PC-3 (cell line): Measurements from ENCODE around the gene LIMA1. TPM values are rescaled to one million over a fixed set of nuclear protein-coding genes. Genes with fewer than 3 reads are reported as not detected.
"Not testable (repeated sequence)": the region's sequence is repeated elsewhere in the genome, so short reads cannot be mapped to it uniquely, and the experiment has no call there.

Experiments
- ATAC-seq: fragments of 200-7000 bp; cut with Tn5 transposase; 2 replicates; pipeline ENCODE4 v1.9.1; 2020; ENCODE audit warnings: mild to moderate bottlenecking, moderate library complexity
- BruUV-seq: library from RNA; stranded (reverse); fragments of 400-500 nt; replicated peaks from 2 replicates; lab custom pipeline; 2021; lab: Mats Ljungman, UMichigan
- CTCF ChIA-PET: fragments of 300-600 bp; sonication (Branson Sonifier 250); formaldehyde crosslinking; loops from one replicate; lab custom pipeline; 2022; ENCODE audit warnings: antibody characterized with exemption; lab: Charles Lee
- POLR2A ChIA-PET: fragments of 300-600 bp; sonication (Branson Sonifier 250); formaldehyde crosslinking; loops from one replicate; lab custom pipeline; 2022; ENCODE audit warnings: antibody characterized with exemption; ENCODE audit not compliant: unreplicated experiment; lab: Charles Lee
- DNase-seq: peaks from one replicate; pipeline ENCODE4 v3.0.0-alpha.2; 2015
- H2AFZ ChIP-seq: fragments of 300-600 bp; sonication (generic); 2 replicates; pipeline ENCODE4 v1.6.0; 2016; ENCODE audit warnings: antibody characterized with exemption, low read length
- H3F3A ChIP-seq: fragments of 300-600 bp; sonication (generic); one replicate; pipeline ENCODE4 v1.6.0; 2017; ENCODE audit warnings: antibody characterized with exemption, low read length, control low read depth, mild to moderate bottlenecking; ENCODE audit not compliant: unreplicated experiment
- H3K27ac ChIP-seq: fragments of 300-600 bp; sonication (generic); 2 replicates; pipeline ENCODE4 v1.5.1; 2016; ENCODE audit warnings: mild to moderate bottlenecking, low read length
- H3K27me3 ChIP-seq: fragments of 300-600 bp; sonication (generic); 2 replicates; pipeline ENCODE4 v1.6.1; 2016; ENCODE audit warnings: low read length, mixed read lengths
- H3K36me3 ChIP-seq: fragments of 300-600 bp; sonication (generic); 2 replicates; pipeline ENCODE4 v1.6.1; 2016; ENCODE audit warnings: low read depth, mixed run types, low read length, mixed read lengths
- H3K4me1 ChIP-seq: fragments of 300-600 bp; sonication (generic); 2 replicates; pipeline ENCODE4 v1.5.1; 2016; ENCODE audit warnings: low read length; ENCODE audit not compliant: insufficient read depth
- H3K4me2 ChIP-seq: fragments of 300-600 bp; sonication (generic); 2 replicates; pipeline ENCODE4 v1.6.0; 2016; ENCODE audit warnings: low read length
- H3K4me3 ChIP-seq: fragments of 300-600 bp; sonication (generic); 2 replicates; pipeline ENCODE4 v1.5.1; 2016; ENCODE audit warnings: mild to moderate bottlenecking, low read length, mixed read lengths
- H3K79me2 ChIP-seq: fragments of 300-600 bp; sonication (generic); 2 replicates; pipeline ENCODE4 v1.6.1; 2017; ENCODE audit warnings: low read length, mixed read lengths
- H3K9ac ChIP-seq: fragments of 300-600 bp; sonication (generic); 2 replicates; pipeline ENCODE4 v1.6.0; 2016; ENCODE audit warnings: mild to moderate bottlenecking, low read length
- H3K9me2 ChIP-seq: fragments of 300-600 bp; sonication (generic); replicated peaks from 2 replicates; pipeline ENCODE4 v1.6.1; 2016; ENCODE audit warnings: mixed run types, low read length, mixed read lengths
- H3K9me3 ChIP-seq: fragments of 300-600 bp; sonication (generic); 2 replicates; pipeline ENCODE4 v1.6.1; 2016; ENCODE audit warnings: low read length, mixed read lengths
- H4K20me1 ChIP-seq: fragments of 300-600 bp; sonication (generic); 2 replicates; pipeline ENCODE4 v1.6.1; 2016; ENCODE audit warnings: low read length, mixed read lengths
- CTCF ChIP-seq: fragments of 300-600 bp; sonication (generic); conservative IDR thresholded peaks from 2 replicates; pipeline ENCODE4 v1.5.1; 2017; ENCODE audit warnings: antibody characterized with exemption, low read depth, mild to moderate bottlenecking, low read length
- EZH2 ChIP-seq: fragments of 300-600 bp; sonication (generic); IDR thresholded peaks from one replicate; pipeline ENCODE4 v1.6.1; 2017; ENCODE audit warnings: antibody characterized with exemption, mild to moderate bottlenecking, low read length; ENCODE audit not compliant: unreplicated experiment
- EZH2phosphoT487 ChIP-seq: fragments of 300-600 bp; sonication (generic); IDR thresholded peaks from 2 replicates; pipeline ENCODE4 v1.6.1; 2018; ENCODE audit warnings: mild to moderate bottlenecking, antibody characterized with exemption, low read length, borderline replicate concordance
- intact Hi-C: fragments of 100-400 bp; cut with micrococcal nuclease; formaldehyde crosslinking; loops from 2 replicates; pipeline ENCODE4 v1.9.0; 2023
- total RNA-seq: library from RNA; depleted of rRNA; stranded (reverse); fragments of >200 nt; gene quantifications from 2 replicates; pipeline ENCODE4 v1.2.3, GENCODE V29; 2014

Gene LIMA1
- total RNA-seq, 1 experiment from 2014 or later = 45.1 TPM

- TF ChIP-seq CTCF (no peak; the same call in 1 of the 2 replicates), EZH2phosphoT487 (no peak), EZH2 (no peak)
- H3K36me3 ChIP-seq = no peaks in the 10 kb centered on the region
- CTCF ChIA-PET = no interaction called here
- H3K4me2 ChIP-seq = peak overlapping the region; percentile 78
- peak overlapping the region; percentile 65 for H3K27ac ChIP-seq
- POLR2A ChIA-PET = no interaction called here
- intact Hi-C loops = loop anchor here (2.0 to 5.0 kb wide), 3 partner anchors 76 to 350 kb away; no protein-coding TSS in a partner anchor
- ATAC-seq (peak; percentile 76), DNase-seq (peak; percentile 88)
- H3K9ac ChIP-seq = peak overlapping the region; percentile 7; the same call in 1 of the 2 replicates
- H3K4me1 ChIP-seq = peaks cover 29% of the 10 kb centered on the region
- H3K4me3 ChIP-seq = peak overlapping the region; percentile 48
- H3K9me2 ChIP-seq = no peaks in the 10 kb centered on the region
- peak overlapping the region; percentile 51; the same call in 1 of the 2 replicates for H2AFZ ChIP-seq
- H4K20me1 ChIP-seq = no peaks in the 10 kb centered on the region
- BruUV-seq = no TSS peak
- H3F3A ChIP-seq = no peaks in the 10 kb centered on the region
- no peaks in the 10 kb centered on the region for H3K27me3 ChIP-seq
- no peaks in the 10 kb centered on the region for H3K9me3 ChIP-seq
- no peaks in the 10 kb centered on the region for H3K79me2 ChIP-seq
These were observed 43.4 kb upstream of the LIMA1 start for GRCh38 chr12:50326590-50327284.

- POLR2A ChIA-PET = no interaction called here
- Histone ChIP-seq H3K4me3 (no peak overlapping the region), H3K79me2 (no peaks in the 10 kb centered on the region), H3K36me3 (no peaks in the 10 kb centered on the region), H3K9ac (no peak overlapping the region), H3K4me2 (peak overlapping the region; percentile 78), H3K9me2 (no peaks in the 10 kb centered on the region), H3K9me3 (no peaks in the 10 kb centered on the region), H2AFZ (peak overlapping the region; percentile 51; the same call in 1 of the 2 replicates), H3F3A (no peaks in the 10 kb centered on the region), H3K27ac (peak overlapping the region; percentile 65), H3K27me3 (no peaks in the 10 kb centered on the region), H3K4me1 (peaks cover 22% of the 10 kb centered on the region), H4K20me1 (no peaks in the 10 kb centered on the region)
- no TSS peak for BruUV-seq
- TF ChIP-seq EZH2 = no peak
- TF ChIP-seq EZH2phosphoT487 = no peak
- no peak for TF ChIP-seq CTCF
- ATAC-seq (peak; percentile 52), DNase-seq (peak; percentile 59)
- CTCF ChIA-PET = no interaction called here
- intact Hi-C loops = loop anchor here (2.0 to 5.0 kb wide), 3 partner anchors 77 to 351 kb away; no protein-coding TSS in a partner anchor
These were observed 42.6 kb upstream of the LIMA1 start for GRCh38 chr12:50325890-50326391.

GRCh38 chr12:50324770-50325169 lies 41.5 kb upstream of the LIMA1 start:
- ATAC-seq, H3K9me3 ChIP-seq, DNase-seq, H3K4me2 ChIP-seq, H2AFZ ChIP-seq, POLR2A ChIA-PET, H4K20me1 ChIP-seq, H3F3A ChIP-seq, H3K27me3 ChIP-seq, H3K9me2 ChIP-seq, H3K9ac ChIP-seq, H3K79me2 ChIP-seq, CTCF ChIA-PET, BruUV-seq, H3K36me3 ChIP-seq, H3K27ac ChIP-seq, H3K4me3 ChIP-seq: not testable (repeated sequence)
- H3K4me1 ChIP-seq = peaks cover 16% of the 10 kb centered on the region
- intact Hi-C loops = loop anchor here (5.0 kb wide), 1 partner anchor 122 kb away; no protein-coding TSS in a partner anchor

GRCh38 chr12:50324077-50324476 lies 40.8 kb upstream of the LIMA1 start:
- H3K4me3 ChIP-seq, ATAC-seq, POLR2A ChIA-PET, H3K9ac ChIP-seq, DNase-seq, CTCF ChIA-PET, H4K20me1 ChIP-seq, H3K9me2 ChIP-seq, H3K36me3 ChIP-seq, H3K27me3 ChIP-seq, H3K79me2 ChIP-seq, BruUV-seq, H3K9me3 ChIP-seq, H3K27ac ChIP-seq, H2AFZ ChIP-seq, H3F3A ChIP-seq, intact Hi-C loops, H3K4me2 ChIP-seq: not testable (repeated sequence)
- H3K4me1 ChIP-seq = peaks cover 16% of the 10 kb centered on the region
